H9 (cell line): ENCODE results near the gene COPS6. TPM values are rescaled to one million over a fixed set of nuclear protein-coding genes. Genes with fewer than 3 reads are reported as not detected.
A peak's percentile ranks its signal among the peaks of the same experiment; 100 is the strongest.

ENCODE experiments used
- DNase-seq: peaks from one replicate; pipeline ENCODE4 v3.0.0-alpha.2; 2017
- H2AFZ ChIP-seq: one replicate; pipeline ENCODE4 v1.6.1; 2013; ENCODE audit warnings: mild to moderate bottlenecking, low read length, control low read depth, moderate library complexity
- H2AK5ac ChIP-seq: 2 replicates; pipeline ENCODE4 v1.6.1; 2013; ENCODE audit warnings: low read length, control low read depth, mixed read lengths; ENCODE audit not compliant: insufficient read length
- H2BK120ac ChIP-seq: one replicate; pipeline ENCODE4 v1.6.1; 2013; ENCODE audit warnings: low read depth, mild to moderate bottlenecking, low read length, control low read depth, inconsistent platforms; ENCODE audit not compliant: poor library complexity, severe bottlenecking
- H2BK12ac ChIP-seq: 2 replicates; pipeline ENCODE4 v1.6.1; 2013; ENCODE audit warnings: low read length, control low read depth, mixed read lengths, low read depth; ENCODE audit not compliant: insufficient read length
- H2BK15ac ChIP-seq: 2 replicates; pipeline ENCODE4 v1.6.1; 2013; ENCODE audit warnings: low read depth, low read length, control low read depth
- H2BK20ac ChIP-seq: one replicate; pipeline ENCODE4 v1.6.1; 2013; ENCODE audit warnings: low read depth, mild to moderate bottlenecking, low read length, control low read depth, inconsistent platforms; ENCODE audit not compliant: poor library complexity, severe bottlenecking
- H2BK5ac ChIP-seq: 2 replicates; pipeline ENCODE4 v1.6.1; 2013; ENCODE audit warnings: low read length, control low read depth, mixed read lengths; ENCODE audit not compliant: insufficient read length
- H3K14ac ChIP-seq: 2 replicates; pipeline ENCODE4 v1.6.1; 2013; ENCODE audit warnings: low read length, control low read depth; ENCODE audit not compliant: insufficient read depth
- H3K18ac ChIP-seq: 2 replicates; pipeline ENCODE4 v1.6.1; 2013; ENCODE audit warnings: low read depth, mild to moderate bottlenecking, mixed read lengths, low read length, control low read depth; ENCODE audit not compliant: insufficient read length
- H3K23ac ChIP-seq: 2 replicates; pipeline ENCODE4 v1.6.1; 2013; ENCODE audit warnings: low read length, control low read depth, mixed read lengths, low read depth; ENCODE audit not compliant: insufficient read length
- H3K23me2 ChIP-seq: 2 replicates; pipeline ENCODE4 v1.6.1; 2013; ENCODE audit warnings: low read depth, mild to moderate bottlenecking, mixed read lengths, low read length, control low read depth; ENCODE audit not compliant: insufficient read length, poor library complexity, severe bottlenecking
- H3K27ac ChIP-seq: 2 replicates; pipeline ENCODE4 v1.5.1; 2013; ENCODE audit warnings: low read length, control low read depth, mixed read lengths, low read depth; ENCODE audit not compliant: insufficient read length
- H3K27me3 ChIP-seq: 2 replicates; pipeline ENCODE4 v1.6.1; 2013; ENCODE audit warnings: low read length, control low read depth, inconsistent platforms; ENCODE audit not compliant: insufficient read depth
- H3K4ac ChIP-seq: 2 replicates; pipeline ENCODE4 v1.6.1; 2013; ENCODE audit warnings: low read depth, mild to moderate bottlenecking, control low read depth, inconsistent platforms, low read length, moderate library complexity
- H3K4me1 ChIP-seq: 2 replicates; pipeline ENCODE4 v1.6.1; 2013; ENCODE audit warnings: low read length, control low read depth, inconsistent platforms; ENCODE audit not compliant: insufficient read depth
- H3K4me2 ChIP-seq: 2 replicates; pipeline ENCODE4 v1.6.1; 2013; ENCODE audit warnings: low read length, control low read depth, mixed read lengths; ENCODE audit not compliant: insufficient read length, insufficient read depth
- H3K56ac ChIP-seq: 2 replicates; pipeline ENCODE4 v1.6.1; 2013; ENCODE audit warnings: low read depth, mild to moderate bottlenecking, mixed read lengths, low read length, control low read depth; ENCODE audit not compliant: insufficient read length
- H3K79me1 ChIP-seq: 2 replicates; pipeline ENCODE4 v1.6.1; 2013; ENCODE audit warnings: low read depth, mild to moderate bottlenecking, moderate library complexity, low read length, control low read depth, inconsistent platforms; ENCODE audit not compliant: insufficient read depth, poor library complexity, severe bottlenecking
- H3K79me2 ChIP-seq: 2 replicates; pipeline ENCODE4 v1.6.1; 2013; ENCODE audit warnings: low read length, control low read depth, inconsistent platforms; ENCODE audit not compliant: insufficient read depth
- H3K9ac ChIP-seq: 2 replicates; pipeline ENCODE4 v1.6.1; 2013; ENCODE audit warnings: low read length, control low read depth, mixed read lengths; ENCODE audit not compliant: insufficient read length; ENCODE audit errors: extremely low read depth
- H3K9me3 ChIP-seq: one replicate; pipeline ENCODE4 v1.6.1; 2013; ENCODE audit warnings: low read depth, low read length, inconsistent platforms; ENCODE audit not compliant: control insufficient read depth
- H3T11ph ChIP-seq: one replicate; pipeline ENCODE4 v1.6.1; 2013; ENCODE audit warnings: mild to moderate bottlenecking, low read length, control low read depth, inconsistent platforms
- H4K20me1 ChIP-seq: one replicate; pipeline ENCODE4 v1.6.1; 2013; ENCODE audit not compliant: control insufficient read depth, insufficient read length, insufficient read depth
- H4K5ac ChIP-seq: 2 replicates; pipeline ENCODE4 v1.6.1; 2013; ENCODE audit warnings: low read depth, mild to moderate bottlenecking, mixed read lengths, low read length, control low read depth; ENCODE audit not compliant: insufficient read length
- H4K8ac ChIP-seq: replicated peaks from 2 replicates; pipeline ENCODE4 v1.6.1; 2013; ENCODE audit warnings: low read length, control low read depth, mixed read lengths, low read depth; ENCODE audit not compliant: insufficient read length
- H4K91ac ChIP-seq: 2 replicates; pipeline ENCODE4 v1.6.1; 2013; ENCODE audit warnings: low read depth, mild to moderate bottlenecking, moderate library complexity, mixed read lengths, low read length, control low read depth; ENCODE audit not compliant: insufficient read length
- H3K27ac Mint-ChIP-seq, 3 experiments: 2 replicates in 2 of 3; 3 replicates in 1 of 3; pipeline ENCODE4 v1.8.0; 2020 to 2021; ENCODE audit warnings: mixed read lengths in 3 of 3, mild to moderate bottlenecking in 1 of 3, moderate library complexity in 1 of 3
- H3K27me3 Mint-ChIP-seq: 2 replicates; pipeline ENCODE4 v1.8.0; 2021; ENCODE audit warnings: low read depth, mild to moderate bottlenecking, moderate library complexity, mixed read lengths
- H3K36me3 Mint-ChIP-seq, 3 experiments: 2 replicates in 2 of 3; 3 replicates in 1 of 3; pipeline ENCODE4 v1.8.0; 2020 to 2021; ENCODE audit warnings: low read depth in 3 of 3, mixed read lengths in 3 of 3; ENCODE audit not compliant: insufficient read depth in 1 of 3
- H3K4me1 Mint-ChIP-seq, 2 experiments: 2 replicates each; pipeline ENCODE4 v1.8.0; 2020; ENCODE audit warnings: mixed read lengths in 2 of 2
- H3K4me3 Mint-ChIP-seq, 2 experiments: 2 replicates in 1 of 2; 3 replicates in 1 of 2; pipeline ENCODE4 v1.8.0; 2020 to 2021; ENCODE audit warnings: mild to moderate bottlenecking in 2 of 2, mixed read lengths in 2 of 2, moderate library complexity in 1 of 2
- H3K9me3 Mint-ChIP-seq, 2 experiments: 2 replicates in 1 of 2; 3 replicates in 1 of 2; pipeline ENCODE4 v1.8.0; 2020; ENCODE audit warnings: mild to moderate bottlenecking in 2 of 2, mixed read lengths in 2 of 2, moderate library complexity in 1 of 2
- WGBS: extraction: QIAGEN DNeasy Blood & Tissue Kit; methylation state at CpG from one replicate; pipeline ENCODE4 v1.1.7; 2013; ENCODE audit warnings: missing lambda C conversion rate, low lambda C conversion rate, mixed read lengths; ENCODE audit not compliant: insufficient read length; ENCODE audit errors: extremely low coverage; 5-methylcytosine and 5-hydroxymethylcytosine counted together
- total RNA-seq: library from RNA; stranded (reverse); gene quantifications from 2 replicates; pipeline ENCODE4 v1.2.1, GENCODE V29; 2021
- TF ChIP-seq, protein P1 (sequence below): fragments of 200-600 bp; sonication (generic); conservative IDR thresholded peaks from 3 replicates; pipeline ENCODE4 v1.8.0; 2021; ENCODE audit warnings: antibody characterized with exemption, mild to moderate bottlenecking

Gene COPS6
- total RNA-seq, 1 experiment from 2014 or later = 140 TPM

GRCh38 chr7:100093925-100094486 lies 5.2 kb downstream of the COPS6 start:
- WGBS = no CpG with 5 or more reads among the region's 16 CpGs

More at GRCh38 chr7:100093925-100094486, 5.2 kb downstream of the COPS6 start:
- H3K4me3 Mint-ChIP-seq = peak overlapping the region in 1 of 2 experiments; percentile 46; a peak in 2 of 5 replicates
- Histone ChIP-seq H3K56ac (no peak overlapping the region), H2BK20ac (no peak overlapping the region), H2BK12ac (no peak overlapping the region), H3K18ac (no peak overlapping the region), H4K8ac (no peak overlapping the region), H3K9me3 (no peaks in the 10 kb centered on the region), H4K91ac (no peak overlapping the region), H2BK5ac (no peak overlapping the region), H2AFZ (no peak overlapping the region), H2BK15ac (no peak overlapping the region), H3K23ac (no peak overlapping the region), H3K79me1 (peaks cover 3% of the 10 kb centered on the region), H3K14ac (no peak overlapping the region), H3K4me2 (no peak overlapping the region), H2AK5ac (no peak overlapping the region), H4K20me1 (no peaks in the 10 kb centered on the region), H4K5ac (no peak overlapping the region), H3K27ac (no peak overlapping the region), H3K4me1 (no peaks in the 10 kb centered on the region), H3K79me2 (no peaks in the 10 kb centered on the region; the same call in 1 of the 2 replicates), H3T11ph (no peak overlapping the region), H2BK120ac (no peak overlapping the region), H3K27me3 (no peaks in the 10 kb centered on the region), H3K23me2 (peaks cover 4% of the 10 kb centered on the region), H3K4ac (no peak overlapping the region), H3K9ac (no peak overlapping the region)
- TF ChIP-seq, protein P1, sequence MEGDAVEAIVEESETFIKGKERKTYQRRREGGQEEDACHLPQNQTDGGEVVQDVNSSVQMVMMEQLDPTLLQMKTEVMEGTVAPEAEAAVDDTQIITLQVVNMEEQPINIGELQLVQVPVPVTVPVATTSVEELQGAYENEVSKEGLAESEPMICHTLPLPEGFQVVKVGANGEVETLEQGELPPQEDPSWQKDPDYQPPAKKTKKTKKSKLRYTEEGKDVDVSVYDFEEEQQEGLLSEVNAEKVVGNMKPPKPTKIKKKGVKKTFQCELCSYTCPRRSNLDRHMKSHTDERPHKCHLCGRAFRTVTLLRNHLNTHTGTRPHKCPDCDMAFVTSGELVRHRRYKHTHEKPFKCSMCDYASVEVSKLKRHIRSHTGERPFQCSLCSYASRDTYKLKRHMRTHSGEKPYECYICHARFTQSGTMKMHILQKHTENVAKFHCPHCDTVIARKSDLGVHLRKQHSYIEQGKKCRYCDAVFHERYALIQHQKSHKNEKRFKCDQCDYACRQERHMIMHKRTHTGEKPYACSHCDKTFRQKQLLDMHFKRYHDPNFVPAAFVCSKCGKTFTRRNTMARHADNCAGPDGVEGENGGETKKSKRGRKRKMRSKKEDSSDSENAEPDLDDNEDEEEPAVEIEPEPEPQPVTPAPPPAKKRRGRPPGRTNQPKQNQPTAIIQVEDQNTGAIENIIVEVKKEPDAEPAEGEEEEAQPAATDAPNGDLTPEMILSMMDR = no peak
- peaks cover 4% of the 10 kb centered on the region for H3K27me3 Mint-ChIP-seq
- DNase-seq = no peak
- H3K27ac Mint-ChIP-seq = peak overlapping the region; percentile 52 to 88 (median 86); a peak in 5 of 7 replicates
- H3K9me3 Mint-ChIP-seq = no peaks in the 10 kb centered on the region; a peak in 1 of 5 replicates
- peaks cover 14 to 21% of the 10 kb centered on the region in 2 experiments for H3K4me1 Mint-ChIP-seq
- H3K36me3 Mint-ChIP-seq = peaks cover 85 to 94% (median 92%) of the 10 kb centered on the region in 3 experiments
